ENCODE measurements around the gene TRPM3.

Gene TRPM3

DNA sequence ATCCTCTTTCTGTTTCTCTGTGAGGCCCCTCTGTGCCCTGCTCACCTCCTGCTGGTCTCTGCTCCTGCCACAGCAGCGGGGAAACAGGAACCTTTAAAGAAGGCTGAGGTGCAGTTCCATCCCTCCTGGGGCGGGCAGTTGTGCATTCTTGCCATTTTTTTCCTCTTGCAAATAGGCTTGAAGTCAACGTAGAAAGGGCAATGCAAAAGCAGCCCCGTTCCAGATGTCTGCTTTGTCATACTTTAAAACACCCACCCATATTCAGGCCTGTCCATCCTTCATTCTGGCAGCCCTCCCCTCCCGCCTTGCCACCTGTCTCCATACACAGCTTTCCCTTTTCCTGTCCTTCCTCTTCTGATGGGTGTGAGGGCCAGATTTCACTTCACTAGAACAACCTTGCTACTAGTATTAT lies 641.5 kb downstream of the TRPM3 start:
- in situ Hi-C loops (cut with MboI; ENCODE audit: low pct_unique_long_range_greater_than_20kb, low sequenced_read_pairs), result no loop called here
- DNase-seq, result peak; percentile 38
